B cell (primary cell): ENCODE data around the gene HOXB3. TPM values are rescaled to one million over a fixed set of nuclear protein-coding genes. Genes with fewer than 3 reads are reported as not detected.
A peak's percentile ranks its signal among the peaks of the same experiment; 100 is the strongest.

ENCODE experiments used
- ATAC-seq: fragments of 200-7000 bp; cut with Tn5 transposase; one replicate; pipeline ENCODE4 v1.10.0; 2021; ENCODE audit warnings: low read depth, mild to moderate bottlenecking, moderate number of reproducible peaks, moderate library complexity
- CTCF ChIA-PET: fragments of 350-600 bp; sonication (Branson Sonifier 250); formaldehyde crosslinking; loops from one replicate; lab custom pipeline; 2021; ENCODE audit warnings: antibody characterized with exemption, inconsistent platforms; lab: Charles Lee
- POLR2A ChIA-PET: fragments of 350-600 bp; sonication (Branson Sonifier 250); formaldehyde crosslinking; loops from one replicate; lab custom pipeline; 2021; ENCODE audit warnings: antibody characterized with exemption; lab: Charles Lee
- DNase-seq: peaks from one replicate; pipeline ENCODE4 v3.0.0; 2013
- H2AFZ ChIP-seq: 2 replicates; pipeline ENCODE4 v1.6.1; 2012; ENCODE audit warnings: mild to moderate bottlenecking, low read depth, low read length; ENCODE audit not compliant: insufficient read depth, poor library complexity, severe bottlenecking
- H3K27ac ChIP-seq, 2 donors: 1 replicate in 1 of 2; 2 replicates in 1 of 2; pipeline ENCODE4 v1.5.1; 2012 to 2013; ENCODE audit warnings: low read length in 2 of 2, mild to moderate bottlenecking in 2 of 2, moderate library complexity in 1 of 2
- H3K27me3 ChIP-seq, 4 experiments: fragments of 200-600 bp in 1 of 4; sonication (generic) in 1 of 4; replicated peaks in 1 of 4; 1 replicate in 2 of 4; 2 replicates in 2 of 4; pipeline versions ENCODE4 v1.6.1 to v1.7.0; 2013 to 2016; ENCODE audit warnings: low read length in 3 of 4, mild to moderate bottlenecking in 2 of 4, mixed read lengths in 1 of 4, moderate library complexity in 1 of 4; ENCODE audit not compliant: insufficient read depth in 4 of 4, control insufficient read depth in 3 of 4; ENCODE audit errors: control extremely low read depth in 1 of 4
- H3K36me3 ChIP-seq, 2 experiments: replicated peaks in 1 of 2; 1 replicate in 1 of 2; 2 replicates in 1 of 2; pipeline versions ENCODE4 v1.6.1 to v1.7.1; 2013; ENCODE audit warnings: low read length in 1 of 2; ENCODE audit not compliant: insufficient read depth in 2 of 2, control insufficient read depth in 1 of 2; ENCODE audit errors: control extremely low read depth in 1 of 2, extremely low read depth in 1 of 2
- H3K4me1 ChIP-seq, 2 donors: fragments of 200-600 bp in 1 of 2; sonication (generic) in 1 of 2; 1 replicate in 1 of 2; 2 replicates in 1 of 2; pipeline versions ENCODE4 v1.5.1 to v1.6.1; 2013 to 2017; ENCODE audit warnings: low read length in 2 of 2; ENCODE audit not compliant: control insufficient read depth in 2 of 2, insufficient read depth in 2 of 2
- H3K4me2 ChIP-seq: replicated peaks from 2 replicates; pipeline ENCODE3; 2012; ENCODE audit warnings: mild to moderate bottlenecking, low read depth, low read length; ENCODE audit not compliant: poor library complexity, severe bottlenecking
- H3K4me3 ChIP-seq, 5 experiments: fragments of 200-600 bp in 1 of 5; sonication (generic) in 1 of 5; 1 replicate in 3 of 5; 2 replicates in 2 of 5; pipeline versions ENCODE4 v1.5.1 to v1.7.0; 2011 to 2016; ENCODE audit warnings: low read length in 4 of 5, mild to moderate bottlenecking in 4 of 5, low read depth in 2 of 5, control low read depth in 1 of 5, moderate library complexity in 1 of 5; ENCODE audit not compliant: insufficient read depth in 1 of 5; ENCODE audit errors: control extremely low read depth in 1 of 5, extremely low read depth in 1 of 5
- H3K79me2 ChIP-seq: fragments of 200-600 bp; sonication (generic); one replicate; pipeline ENCODE4 v1.6.0; 2016; ENCODE audit warnings: low read length; ENCODE audit not compliant: control insufficient read depth, insufficient read depth
- H3K9ac ChIP-seq: fragments of 200-600 bp; sonication (generic); 2 replicates; pipeline ENCODE4 v1.6.1; 2017; ENCODE audit warnings: mild to moderate bottlenecking, low read length, moderate library complexity
- H3K9me3 ChIP-seq, 3 donors: one replicate each; pipeline versions ENCODE4 v1.6.1 to v1.7.1; 2013; ENCODE audit warnings: low read length in 2 of 3; ENCODE audit not compliant: control insufficient read depth in 2 of 3, insufficient read depth in 1 of 3; ENCODE audit errors: control extremely low read depth in 1 of 3
- H4K20me1 ChIP-seq: 2 replicates; pipeline ENCODE4 v1.6.0; 2012; ENCODE audit warnings: mild to moderate bottlenecking, low read length; ENCODE audit not compliant: insufficient read depth, control insufficient read depth, poor library complexity, severe bottlenecking
- H3K27ac Mint-ChIP-seq: one replicate; pipeline ENCODE4 v1.8.0; 2021; ENCODE audit warnings: mixed read lengths
- H3K27me3 Mint-ChIP-seq: one replicate; pipeline ENCODE4 v1.8.0; 2021; ENCODE audit warnings: mixed read lengths
- H3K4me1 Mint-ChIP-seq: one replicate; pipeline ENCODE4 v1.8.0; 2021; ENCODE audit warnings: mixed read lengths
- H3K4me3 Mint-ChIP-seq: one replicate; pipeline ENCODE4 v1.8.0; 2021; ENCODE audit warnings: mixed read lengths
- H3K9me3 Mint-ChIP-seq: one replicate; pipeline ENCODE4 v1.8.0; 2022; ENCODE audit warnings: mixed read lengths; ENCODE audit not compliant: insufficient read depth
- CTCF ChIP-seq: fragments of 200-600 bp; IDR thresholded peaks from one replicate; pipeline ENCODE4 v1.8.0; 2022; ENCODE audit warnings: antibody characterized with exemption, mild to moderate bottlenecking
- EZH2 ChIP-seq: IDR thresholded peaks from 2 replicates; pipeline ENCODE4 v1.6.1; 2012; ENCODE audit warnings: borderline replicate concordance, low read depth, mild to moderate bottlenecking, moderate library complexity, low read length; ENCODE audit not compliant: insufficient read depth, poor library complexity, severe bottlenecking
- WGBS: methylation state at CpG from one replicate; pipeline ENCODE4 v1.1.5; 2013; ENCODE audit warnings: missing lambda C conversion rate; ENCODE audit not compliant: insufficient coverage; 5-methylcytosine and 5-hydroxymethylcytosine counted together
- intact Hi-C: fragments of 100-400 bp; cut with micrococcal nuclease; formaldehyde crosslinking; loops from one replicate; pipeline ENCODE4 v1.10.0; 2022
- polyA plus RNA-seq: library from polyadenylated mRNA; depleted of rRNA; stranded (reverse); fragments of >200 nt; gene quantifications from 2 replicates; pipeline ENCODE4 v1.2.3, GENCODE V29; 2012
- total RNA-seq, 2 donors: library from RNA; stranded (reverse); fragments of 120-200 nt in 1 of 2; gene quantifications; 1 replicate in 1 of 2; 2 replicates in 1 of 2; pipeline versions ENCODE4 v1.2.3 to v1.2.4, GENCODE V29; 2013 to 2022

HOXB3 gene
- total and polyA plus RNA-seq, 2 donors (not counting 1 experiment from before 2014, with no cell fraction given): 3.0 to 4.0 TPM

- Histone ChIP-seq H2AFZ (peak within 1 kb of the TSS; percentile 82), H3K4me2 (peak within 1 kb of the TSS; percentile 96), H3K27me3 (peaks cover 0 to 62% (median 28%) of the 10 kb centered on the region in 4 experiments), H3K79me2 (no peaks in the 10 kb centered on the region), H3K9me3 (peaks cover 0 to 11% (median 0%) of the 10 kb centered on the region in 3 donors), H3K27ac (peak within 1 kb of the TSS in 1 of 2 donors; percentile 46), H3K4me3 (peak within 1 kb of the TSS; percentile 5 to 73 (median 52)), H3K36me3 (no peaks in the 10 kb centered on the region), H3K9ac (peak within 1 kb of the TSS; percentile 70), H3K4me1 (peaks cover 45 to 47% of the 10 kb centered on the region in 2 donors), H4K20me1 (no peaks in the 10 kb centered on the region)
- H3K4me1 Mint-ChIP-seq: peaks cover 31% of the 10 kb centered on the region
- intact Hi-C loops: loop anchor here (10.0 kb wide), 1 partner anchor 50 kb away; no protein-coding TSS in a partner anchor
- no peak for TF ChIP-seq EZH2
- TF ChIP-seq CTCF: no peak
- ATAC-seq (no peak), DNase-seq (no peak)
- POLR2A ChIA-PET: no interaction called here
- H3K9me3 Mint-ChIP-seq: no peaks in the 10 kb centered on the region
- peaks cover 53% of the 10 kb centered on the region for H3K27me3 Mint-ChIP-seq
- 30% methylated on average over 4 of the region's 12 CpGs for WGBS
- peak within 1 kb of the TSS; percentile 83 for H3K27ac Mint-ChIP-seq
- CTCF ChIA-PET: no interaction called here
- H3K4me3 Mint-ChIP-seq: peak within 1 kb of the TSS; percentile 94
Measured at GRCh38 chr17:48545022-48545375, 45.0 kb downstream of the HOXB3 start, which contains the start of gene HOXB2. HOXB2 (minus strand) TSS chr17:48545109; CDS start chr17:48544911, 198 bp downstream.

DNA sequence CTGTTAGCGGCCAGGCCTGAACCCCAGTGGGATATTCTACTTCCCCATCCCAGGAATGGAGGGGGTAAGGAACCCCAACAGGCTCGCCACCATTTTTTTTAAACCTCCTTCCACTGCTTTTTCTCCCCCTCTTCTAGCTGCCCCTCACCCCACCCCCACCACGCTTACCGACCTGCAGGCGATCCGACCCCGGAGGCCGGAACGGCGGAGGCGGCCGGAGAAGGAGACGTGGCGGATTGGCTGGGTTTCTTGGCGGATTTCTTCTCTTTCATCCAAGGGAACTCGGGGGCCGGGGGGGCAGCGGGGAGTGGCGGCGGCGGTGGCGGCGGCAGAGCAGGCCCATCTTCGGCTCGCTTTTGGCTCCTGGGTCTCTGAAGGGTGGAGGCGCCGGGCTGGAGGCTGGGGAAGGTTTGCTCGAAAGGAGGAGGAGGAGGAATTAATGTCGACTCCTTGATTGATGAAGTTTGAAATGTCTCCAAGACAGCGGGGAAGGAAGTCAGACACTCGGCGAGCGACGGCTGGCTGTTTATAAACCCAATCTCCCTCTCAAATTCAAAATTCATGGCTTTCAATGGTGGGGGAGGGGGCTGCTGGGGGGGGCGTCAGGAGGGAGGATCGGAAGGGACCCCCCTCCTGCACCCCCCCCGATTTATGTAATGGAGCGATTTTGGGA lies 45.6 kb downstream of the HOXB3 start:
- WGBS: 2% methylated on average over 24 of the region's 38 CpGs
- H3K9me3 Mint-ChIP-seq: no peaks in the 10 kb centered on the region
- H3K9me3 ChIP-seq: peaks cover 0 to 11% (median 0%) of the 10 kb centered on the region in 3 donors
- no peaks in the 10 kb centered on the region for H4K20me1 ChIP-seq
- H3K4me3 ChIP-seq: peak overlapping the region in 4 of 5 experiments; percentile 46 to 73 (median 60)
- POLR2A ChIA-PET: interaction anchor here (0.7 kb wide), 1 partner anchor 1713 kb away, joined by 4 read pairs; no protein-coding TSS in a partner anchor
- peak overlapping the region; percentile 70 for H3K9ac ChIP-seq
- H3K4me1 ChIP-seq: peaks cover 45 to 47% of the 10 kb centered on the region in 2 donors
- H2AFZ ChIP-seq: peak overlapping the region; percentile 82
- H3K4me1 Mint-ChIP-seq: peaks cover 31% of the 10 kb centered on the region
- ATAC-seq (no peak), DNase-seq (peak; percentile 51)
- peaks cover 53% of the 10 kb centered on the region for H3K27me3 Mint-ChIP-seq
- no peak for TF ChIP-seq CTCF
- no peak for TF ChIP-seq EZH2
- H3K27ac Mint-ChIP-seq: peak overlapping the region; percentile 83
- H3K79me2 ChIP-seq: no peaks in the 10 kb centered on the region
- CTCF ChIA-PET: interaction anchor here (0.6 kb wide), 1 partner anchor 74 kb away, joined by 3 read pairs; no protein-coding TSS in a partner anchor
- H3K4me3 Mint-ChIP-seq: peak overlapping the region; percentile 94
- peaks cover 0 to 68% (median 28%) of the 10 kb centered on the region in 4 experiments for H3K27me3 ChIP-seq
- H3K4me2 ChIP-seq: peak overlapping the region; percentile 96
- intact Hi-C loops: loop anchor here (10.0 kb wide), 1 partner anchor 50 kb away; no protein-coding TSS in a partner anchor
- H3K36me3 ChIP-seq: no peaks in the 10 kb centered on the region
- H3K27ac ChIP-seq: peak overlapping the region in 1 of 2 donors; percentile 46
